Measurements from ENCODE around the gene PCCA.
A peak's percentile ranks its signal among the peaks of the same experiment; 100 is the strongest.
"Not testable (repeated sequence)": the region's sequence is repeated elsewhere in the genome, so short reads cannot be mapped to it uniquely, and the experiment has no call there.

PCCA gene

DNA sequence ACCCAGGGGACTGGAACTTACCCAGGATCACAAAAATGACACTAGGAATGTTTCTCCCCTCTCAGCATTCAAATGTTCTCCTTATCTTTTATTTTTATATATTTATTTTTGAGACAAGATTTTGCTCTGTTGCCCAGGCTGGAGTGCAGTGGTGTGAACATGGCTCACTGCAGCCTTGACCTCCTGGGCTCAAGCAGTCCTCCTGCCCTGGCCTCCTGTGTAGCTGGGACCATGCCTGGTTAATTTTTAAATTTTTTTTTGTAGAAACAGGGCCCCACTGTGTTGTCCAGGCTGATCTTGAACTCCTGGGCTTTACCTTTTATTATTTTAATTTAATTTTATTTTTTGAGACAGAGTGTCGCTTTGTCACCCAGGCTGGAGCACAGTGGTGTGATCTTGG, 108.2 kb downstream of the PCCA start:
- DNase-seq (ENCODE audit: low read depth): no peak

DNA sequence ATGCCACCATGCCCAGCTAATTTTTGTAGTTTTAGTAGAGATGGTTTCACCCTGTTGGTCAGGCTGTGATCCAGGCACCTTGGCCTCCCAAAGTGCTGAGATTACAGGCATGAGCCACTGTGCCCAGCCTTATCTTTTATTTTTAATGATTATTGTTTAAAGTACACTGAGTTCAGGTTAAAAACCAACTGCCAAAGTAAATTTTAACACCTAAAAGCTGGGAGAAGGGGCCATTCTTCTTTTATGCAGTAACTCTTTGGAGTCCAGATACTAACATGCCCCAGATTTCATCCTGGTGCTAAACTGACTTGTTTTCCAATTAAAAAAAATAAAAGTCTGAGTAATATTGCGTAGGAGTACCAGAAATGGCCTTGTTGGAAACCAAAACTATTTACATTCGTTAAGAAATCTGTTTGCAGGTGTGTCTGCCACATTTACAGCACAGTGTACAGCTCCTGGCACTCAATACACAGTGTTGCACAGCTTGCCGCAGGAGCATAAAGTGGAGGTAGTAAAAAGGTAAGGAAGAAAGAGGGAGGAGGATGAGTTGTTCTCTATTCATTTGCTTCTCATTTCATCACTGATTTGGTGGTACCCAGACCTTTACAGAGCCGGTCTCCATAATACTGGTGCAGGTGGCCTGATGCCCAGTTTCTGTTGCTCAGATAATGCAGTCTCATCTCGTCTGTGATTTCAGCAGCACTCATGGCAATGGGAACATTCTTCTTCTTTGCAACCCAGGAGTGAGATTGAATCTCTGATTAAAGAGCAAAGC, 108.9 kb downstream of the PCCA start:
- no peak for DNase-seq (ENCODE audit: low read depth)

DNA sequence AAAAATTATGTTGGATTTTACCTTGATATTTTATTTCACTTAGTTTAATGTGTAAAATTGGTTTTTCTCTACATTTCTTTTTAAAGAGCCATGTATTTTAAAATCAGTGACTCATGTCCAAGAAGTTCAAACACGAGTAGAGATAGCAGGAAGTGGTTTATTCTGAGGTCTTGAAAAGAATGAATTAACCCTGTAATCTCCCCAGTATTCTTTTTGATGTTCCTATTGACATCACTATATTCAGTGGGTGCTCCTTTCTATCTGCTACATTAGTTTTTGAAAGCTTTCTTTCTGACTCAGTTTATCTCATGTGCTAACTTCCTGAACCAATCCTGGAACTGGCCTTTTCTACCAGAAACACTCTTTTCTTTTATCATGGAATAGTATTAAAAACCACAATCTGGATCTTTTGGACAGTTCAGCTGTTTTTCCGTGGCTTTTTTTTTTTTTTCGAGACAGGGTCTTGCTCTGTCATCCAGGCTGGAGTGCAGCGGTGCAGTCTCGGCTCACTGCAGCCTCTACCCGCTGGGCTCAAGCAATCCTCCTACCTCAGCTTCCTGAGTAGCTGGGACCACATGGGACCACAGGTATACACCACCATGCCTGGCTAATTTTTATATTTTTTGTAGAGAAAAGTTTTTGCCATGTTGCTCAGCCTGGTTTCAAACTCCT, 114.9 kb downstream of the PCCA start:
- DNase-seq (ENCODE audit: low read depth): peak; percentile 17

DNA sequence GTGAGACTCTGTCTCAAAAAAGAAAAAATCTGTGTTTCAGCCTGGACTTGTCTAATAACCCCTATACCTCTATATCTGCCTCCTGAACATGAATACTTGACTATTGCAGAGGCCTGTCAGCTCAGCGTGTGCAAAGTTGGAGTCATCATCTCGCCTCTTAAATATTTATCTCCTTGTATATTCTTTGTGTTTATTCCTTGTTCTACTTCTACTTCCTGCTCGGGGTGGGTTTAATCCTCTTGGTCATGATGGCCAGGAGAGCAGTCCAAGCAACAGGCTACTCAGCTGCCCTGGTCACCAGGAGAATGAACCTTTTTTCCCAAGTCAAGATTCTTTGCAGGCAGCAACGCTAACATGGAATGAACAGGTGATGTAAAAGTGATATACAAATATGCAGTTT, 119.1 kb downstream of the PCCA start:
- DNase-seq (ENCODE audit: low read depth): no peak

DNA sequence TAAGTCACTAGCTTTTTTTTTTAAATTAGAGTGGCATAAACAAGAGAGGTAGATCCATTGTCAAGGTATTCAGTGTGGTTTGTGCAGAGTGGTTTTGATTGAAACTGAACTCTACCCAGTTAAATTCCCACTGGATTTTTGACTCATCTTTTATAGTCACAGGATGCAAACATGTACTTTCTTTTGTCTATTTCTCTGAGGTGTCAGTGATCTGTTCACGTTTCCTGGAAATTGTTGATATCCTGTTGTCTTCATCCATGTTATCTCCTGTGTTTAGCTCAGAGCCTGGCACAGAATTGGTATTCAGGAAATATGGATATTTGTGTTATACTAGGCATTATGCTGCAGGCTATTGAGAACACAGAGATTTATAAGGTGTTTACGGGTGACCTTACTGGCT, 119.7 kb downstream of the PCCA start:
- DNase-seq (ENCODE audit: low read depth): no peak

DNA sequence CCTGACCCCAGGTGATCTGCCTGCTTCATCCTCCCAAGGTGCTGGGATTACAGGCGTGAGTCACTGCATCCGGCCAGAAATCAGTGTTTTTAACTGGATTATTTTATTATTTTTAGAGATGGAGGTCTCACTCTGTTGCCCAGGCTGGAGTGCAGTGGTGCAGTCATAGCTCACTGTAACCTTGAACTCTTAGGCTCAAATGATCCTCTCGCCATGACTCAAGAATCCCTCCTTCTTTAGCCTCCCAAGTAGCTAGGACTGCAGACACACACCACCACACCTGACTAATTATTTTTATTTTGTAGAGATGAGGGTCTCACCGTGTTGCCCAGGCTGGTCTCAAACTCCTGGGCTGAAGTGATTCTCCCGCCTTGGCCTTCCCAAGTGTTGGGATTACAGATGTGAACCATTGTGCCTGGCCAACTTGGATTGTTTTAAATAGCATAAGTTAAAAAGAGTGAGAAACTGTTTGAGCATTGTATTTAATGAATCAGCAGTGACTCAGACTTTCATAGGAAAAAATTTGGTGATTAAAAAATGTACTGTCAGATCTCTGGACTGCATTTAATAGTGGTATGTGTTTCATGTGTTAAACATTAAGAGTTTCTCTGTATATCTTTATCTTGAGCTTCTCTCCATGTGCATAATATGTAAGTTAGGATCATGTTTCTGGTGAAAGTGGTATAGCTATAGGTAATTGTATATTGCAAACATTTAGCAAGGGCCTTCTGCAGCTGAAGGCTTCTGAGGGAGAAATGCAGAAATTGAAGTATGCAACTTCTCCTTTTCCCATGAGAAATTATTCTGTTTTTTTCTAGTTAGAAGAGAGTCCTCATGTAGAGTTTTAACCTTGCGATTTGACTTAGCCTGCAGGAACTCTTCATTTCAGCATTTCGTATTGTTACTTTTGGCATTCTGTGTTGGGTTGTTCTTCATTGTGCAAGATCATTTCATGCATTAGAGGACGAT, 121.2 kb downstream of the PCCA start:
- peak; percentile 29 for DNase-seq (ENCODE audit: low read depth)

DNA sequence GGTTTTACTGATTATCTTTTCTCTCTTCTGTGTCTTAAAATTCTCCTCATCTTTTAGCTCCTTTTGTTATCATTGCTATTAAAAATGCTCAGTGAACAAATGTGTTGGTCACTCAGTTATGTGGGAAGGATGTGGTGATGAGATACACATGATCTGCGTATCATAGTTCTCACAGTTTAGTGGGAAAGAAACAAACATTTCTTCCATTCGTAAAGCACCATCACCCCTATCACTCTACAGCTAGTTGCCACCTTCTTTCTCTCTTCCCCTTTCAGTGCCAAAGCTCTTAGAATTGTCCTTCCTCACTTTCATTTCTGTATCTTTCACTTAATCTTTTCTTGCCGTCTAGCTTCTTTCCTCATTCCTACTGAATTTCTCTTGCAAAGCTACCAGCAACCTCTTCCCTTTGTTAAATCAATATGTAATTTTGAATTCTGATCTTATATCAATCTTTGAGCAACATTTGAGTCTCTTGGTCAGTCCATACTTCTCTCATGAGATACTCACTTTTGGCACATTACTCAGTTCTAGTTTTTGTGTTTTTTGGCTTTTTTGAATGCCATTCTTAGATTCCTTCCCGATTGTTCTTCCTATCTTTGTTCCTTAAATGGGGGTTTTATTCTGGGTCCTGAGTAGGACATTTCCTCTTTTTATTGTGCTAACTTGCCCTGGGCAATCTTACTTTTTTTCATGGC, 122.3 kb downstream of the PCCA start:
- DNase-seq (ENCODE audit: low read depth): no peak

DNA sequence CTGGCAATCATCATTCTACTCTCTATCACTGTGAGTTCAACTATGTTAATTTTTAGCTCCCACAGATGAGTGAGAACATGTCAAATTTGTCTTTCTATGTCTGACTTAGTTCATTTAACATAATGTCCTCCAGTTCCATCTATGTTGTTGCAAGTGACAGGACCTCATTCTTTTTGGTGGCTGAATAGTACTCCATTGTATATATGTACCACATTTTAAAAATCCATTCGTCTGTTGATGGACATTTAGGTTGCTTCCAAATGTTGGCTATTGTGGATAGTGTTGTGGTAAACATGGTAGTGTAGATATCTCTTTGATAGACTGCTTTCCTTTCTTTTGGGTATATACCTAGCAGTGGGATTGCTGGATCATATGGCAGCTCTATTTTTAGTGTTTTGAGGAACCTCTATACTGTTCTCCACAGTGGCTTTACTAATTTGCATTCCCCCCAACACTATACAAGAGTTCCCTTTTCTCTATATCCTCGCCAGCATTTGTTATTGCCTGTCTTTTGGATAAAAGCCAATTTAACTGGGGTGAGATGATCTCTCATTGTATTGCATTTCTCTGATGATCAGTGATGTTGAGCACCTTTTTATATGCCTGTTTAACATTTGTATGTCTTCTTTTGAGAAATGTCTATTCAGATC, 124.1 kb downstream of the PCCA start:
- DNase-seq (ENCODE audit: low read depth): no peak

DNA sequence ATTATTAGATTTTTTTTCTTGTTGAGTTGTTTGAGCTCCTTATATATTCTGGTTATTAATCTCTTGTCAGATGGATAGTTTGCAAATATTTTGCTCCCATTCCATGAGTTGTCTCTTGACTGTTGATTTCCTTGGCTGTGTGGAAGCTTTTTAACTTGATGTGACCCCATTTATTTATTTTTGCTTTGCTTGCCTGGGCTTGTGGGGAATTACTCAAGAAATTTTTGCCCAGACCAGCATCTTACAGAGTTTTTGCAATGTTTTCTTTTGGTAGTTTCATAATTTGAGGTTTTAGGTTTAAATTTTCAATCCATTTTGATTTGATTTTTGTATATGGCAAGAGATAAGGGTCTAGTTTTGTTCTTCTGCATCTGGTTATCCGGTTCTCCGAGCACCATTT, 124.7 kb downstream of the PCCA start:
- no peak for DNase-seq (ENCODE audit: low read depth)

DNA sequence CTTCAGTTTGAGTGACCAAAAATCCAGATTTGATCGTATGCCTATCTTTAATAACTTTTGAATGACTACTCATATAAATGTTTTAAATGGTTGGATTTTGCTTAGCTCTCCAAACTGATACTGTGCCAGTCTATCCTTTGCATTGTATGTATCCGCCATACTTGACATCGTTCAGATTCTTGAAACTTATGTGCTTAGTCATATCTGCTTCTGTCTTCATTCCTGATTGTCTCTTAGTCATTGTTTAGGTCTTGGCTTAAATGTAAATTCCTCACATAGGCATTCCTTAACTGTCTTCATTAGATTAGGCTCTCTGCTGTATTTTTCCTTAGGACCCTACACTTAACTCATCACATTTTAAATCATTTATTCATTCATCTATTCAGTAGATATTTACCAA, 126.0 kb downstream of the PCCA start:
- no peak for DNase-seq (ENCODE audit: low read depth)

DNA sequence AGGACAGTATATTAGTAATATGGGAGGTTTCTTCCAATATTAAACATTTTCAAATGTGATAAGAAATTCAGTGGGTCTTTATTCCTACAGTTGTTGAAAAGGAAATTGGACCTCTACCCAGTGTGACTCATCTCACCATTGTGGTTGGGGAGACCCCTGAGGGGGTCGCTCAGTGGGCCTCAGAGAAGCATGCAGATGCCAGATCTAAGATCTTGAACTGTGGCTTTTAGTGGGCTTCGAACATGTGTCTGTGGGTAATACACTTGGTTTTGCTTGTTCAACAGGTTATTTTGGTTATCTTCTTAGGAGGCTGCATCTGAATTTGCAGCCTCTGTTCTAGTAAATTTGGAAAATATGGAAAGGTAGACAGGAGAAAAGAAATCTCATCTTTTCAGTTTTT, 132.3 kb downstream of the PCCA start:
- DNase-seq (ENCODE audit: low read depth): no peak

DNA sequence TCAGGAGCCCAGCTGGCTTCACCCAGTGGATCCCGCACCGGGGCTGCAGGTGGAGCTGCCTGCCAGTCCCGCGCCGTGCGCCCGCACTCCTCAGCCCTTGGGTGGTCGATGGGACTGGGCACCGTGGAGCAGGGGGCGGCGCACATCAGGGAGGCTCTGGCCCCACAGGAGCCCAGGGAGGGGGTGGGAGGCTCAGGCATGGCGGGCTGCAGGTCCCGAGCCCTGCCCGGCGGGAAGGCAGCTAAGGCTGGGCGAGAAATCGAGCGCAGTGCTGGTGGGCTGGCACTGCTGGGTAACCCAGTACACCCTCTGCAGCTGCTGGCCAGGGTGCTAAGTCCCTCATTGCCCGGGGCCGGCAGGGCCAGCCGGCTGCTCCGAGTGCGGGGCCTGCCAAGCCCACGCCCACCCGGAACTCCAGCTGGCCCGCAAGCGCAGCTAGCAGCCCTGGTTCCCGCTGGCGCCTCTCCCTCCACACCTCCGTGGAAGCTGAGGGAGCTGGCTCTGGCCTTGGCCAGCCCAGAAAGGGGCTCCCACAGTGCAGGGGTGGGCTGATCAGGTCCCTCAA, 135.2 kb downstream of the PCCA start:
- not testable (repeated sequence) for DNase-seq (ENCODE audit: low read depth)

DNA sequence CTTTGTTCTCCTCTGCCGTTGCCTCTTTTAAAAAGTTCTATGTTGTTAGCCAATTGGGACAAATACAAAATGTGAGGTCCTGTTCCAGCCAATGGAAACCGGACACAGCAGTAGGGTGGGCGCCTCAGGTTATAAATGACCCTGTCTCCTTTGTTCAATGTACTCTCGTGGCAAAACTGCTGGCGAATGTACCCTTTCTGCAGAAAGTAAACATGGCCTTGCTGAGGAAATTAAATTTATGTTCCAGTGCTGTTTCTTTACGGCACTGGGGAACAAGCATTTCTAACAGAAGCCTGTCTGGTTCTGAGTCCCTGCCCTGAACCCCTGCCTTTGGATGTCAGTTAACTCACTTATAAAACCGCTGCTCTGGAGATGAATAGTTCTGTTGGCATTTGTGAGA, 140.7 kb downstream of the PCCA start:
- no peak for DNase-seq (ENCODE audit: low read depth)

DNA sequence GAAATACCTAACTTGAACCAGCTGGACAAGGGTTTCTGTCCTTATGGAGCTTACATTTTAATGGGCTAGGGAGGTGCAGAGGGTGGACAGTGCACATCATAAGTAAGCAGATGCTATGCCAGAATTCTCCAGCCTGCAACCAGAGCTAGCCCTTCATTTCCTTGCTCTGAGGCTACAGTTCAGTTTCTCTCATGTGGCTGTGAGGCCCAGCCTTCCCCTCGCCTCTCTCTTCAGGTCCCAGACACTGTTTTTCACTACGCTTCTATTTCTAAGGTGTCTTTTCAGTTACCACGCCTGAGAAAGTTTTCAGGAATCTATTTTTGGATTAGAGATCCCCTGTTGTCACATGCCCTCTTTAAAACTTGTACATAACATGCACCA, 141.9 kb downstream of the PCCA start:
- no peak for DNase-seq (ENCODE audit: low read depth)

DNA sequence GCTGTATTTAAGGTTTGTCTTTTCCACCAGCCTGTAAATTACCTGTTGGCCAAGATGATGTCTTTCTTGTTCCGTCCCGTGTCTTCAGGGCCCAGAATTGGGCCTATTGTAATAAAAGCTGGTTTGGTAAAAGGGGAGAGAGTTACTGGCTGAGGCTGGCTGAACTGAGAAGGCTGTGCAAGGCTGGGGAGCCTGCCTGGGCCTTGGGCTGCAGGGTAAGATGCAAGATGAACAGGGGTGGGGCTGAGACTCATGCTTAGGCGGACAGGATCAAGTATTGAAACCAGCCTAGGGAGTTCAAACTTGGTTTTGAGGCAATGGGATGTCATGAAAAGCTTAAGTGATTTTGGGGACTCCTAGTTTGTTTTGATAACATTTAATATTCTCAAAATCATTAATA, 142.3 kb downstream of the PCCA start:
- DNase-seq (ENCODE audit: low read depth): no peak

DNA sequence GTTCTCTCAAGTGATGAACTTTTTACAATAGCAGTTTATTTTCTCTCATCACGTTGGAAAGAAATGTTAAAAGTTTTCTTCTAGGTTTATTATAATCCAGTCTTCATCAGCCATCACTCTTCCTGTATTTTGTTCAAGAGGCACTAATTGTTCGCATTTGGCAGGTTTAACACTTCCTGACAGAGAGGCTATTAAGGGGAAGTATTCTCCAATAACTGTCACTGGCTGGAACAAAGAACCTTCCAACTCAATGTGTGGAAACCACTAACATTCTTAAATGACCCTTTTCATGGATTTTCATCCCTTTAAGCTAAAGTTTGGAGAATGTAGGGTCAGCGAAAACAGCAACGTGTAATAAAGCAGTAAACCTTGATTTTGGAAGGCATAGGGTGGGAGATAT, 145.1 kb downstream of the PCCA start:
- no peak for DNase-seq (ENCODE audit: low read depth)

DNA sequence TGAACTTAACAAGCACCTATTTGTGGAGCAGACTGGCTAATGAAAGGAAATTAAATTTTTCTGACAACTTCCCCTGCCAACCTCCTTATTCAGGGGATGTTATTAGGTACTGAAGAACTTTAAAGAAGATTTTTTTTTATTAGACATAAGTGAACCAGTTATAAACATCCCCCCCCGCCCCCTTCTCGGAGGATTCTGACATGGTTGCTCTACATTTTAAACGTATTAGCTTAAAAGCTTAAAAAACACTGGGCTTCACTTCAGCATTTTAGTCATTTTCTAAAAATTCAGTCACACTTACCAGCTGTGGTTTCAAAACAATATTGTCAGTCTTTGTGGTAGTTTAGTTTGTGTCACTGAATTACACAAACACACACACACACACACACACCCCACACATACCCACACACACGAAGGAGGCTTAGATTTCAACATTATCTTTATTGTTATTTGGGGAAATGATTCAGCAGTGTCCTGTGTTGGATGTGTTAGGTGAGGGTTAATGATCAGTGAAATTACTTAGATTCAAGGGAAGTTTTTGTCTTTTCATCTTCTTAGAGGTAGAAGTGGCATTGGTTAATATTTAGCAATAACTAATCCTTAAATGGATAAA, 145.7 kb downstream of the PCCA start:
- DNase-seq (ENCODE audit: low read depth): no peak

DNA sequence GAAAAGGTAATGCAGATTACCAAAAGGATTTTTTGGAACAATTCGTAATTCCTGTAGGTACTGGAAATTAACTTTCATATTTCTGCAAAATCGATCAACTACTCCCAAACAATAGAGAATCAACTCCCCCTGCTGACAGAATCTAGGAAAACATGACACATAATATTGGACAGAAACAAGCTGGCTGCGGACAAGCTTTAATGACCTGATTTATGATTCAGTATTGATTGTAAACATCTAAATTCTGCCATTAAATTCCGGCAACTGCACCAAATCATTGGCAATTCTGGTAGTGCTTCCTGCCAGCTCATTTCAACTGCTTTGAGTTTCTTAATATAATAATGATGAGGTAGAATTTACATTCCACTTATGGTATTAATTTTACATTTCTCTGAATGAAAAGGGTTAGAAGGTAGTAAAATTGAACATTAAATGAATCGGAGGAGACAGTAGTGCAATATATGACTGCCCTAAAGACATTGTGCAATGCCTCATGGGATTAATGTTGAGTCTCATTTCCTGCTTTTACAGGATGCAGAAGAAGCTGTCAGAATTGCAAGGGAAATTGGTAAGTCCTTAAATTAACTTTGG, 146.5 kb downstream of the PCCA start:
- DNase-seq (ENCODE audit: low read depth): no peak

DNA sequence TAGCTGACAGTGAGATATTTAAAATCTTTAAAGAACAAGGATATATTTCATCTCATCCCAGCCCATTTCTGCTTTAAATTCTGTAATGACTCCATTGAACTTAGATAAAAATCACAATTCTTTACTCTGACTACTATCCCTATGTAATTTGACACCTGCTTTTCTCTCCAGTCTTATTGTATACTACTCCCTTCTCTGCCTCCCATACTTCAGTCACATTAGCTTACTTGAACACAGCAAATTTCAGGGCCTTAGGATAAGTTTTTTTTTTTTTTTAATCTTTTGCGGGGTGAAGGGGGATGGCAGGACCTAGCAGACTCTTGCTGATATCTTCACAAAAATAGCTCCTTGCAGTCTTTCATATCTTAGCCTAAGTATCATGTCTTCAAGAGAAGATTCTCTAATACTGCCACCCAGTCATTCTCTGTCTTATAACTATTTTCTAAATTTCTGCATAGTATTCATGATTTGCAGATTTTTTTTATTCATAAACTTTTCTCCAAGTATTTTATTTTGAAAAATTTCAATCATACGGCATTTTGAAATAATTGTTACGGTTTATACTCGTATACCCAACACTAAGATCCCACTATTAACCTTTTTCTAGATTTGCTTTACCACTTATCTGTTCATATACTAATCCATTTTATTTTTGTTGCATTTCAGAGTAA, 151.4 kb downstream of the PCCA start:
- no peak for DNase-seq (ENCODE audit: low read depth)

DNA sequence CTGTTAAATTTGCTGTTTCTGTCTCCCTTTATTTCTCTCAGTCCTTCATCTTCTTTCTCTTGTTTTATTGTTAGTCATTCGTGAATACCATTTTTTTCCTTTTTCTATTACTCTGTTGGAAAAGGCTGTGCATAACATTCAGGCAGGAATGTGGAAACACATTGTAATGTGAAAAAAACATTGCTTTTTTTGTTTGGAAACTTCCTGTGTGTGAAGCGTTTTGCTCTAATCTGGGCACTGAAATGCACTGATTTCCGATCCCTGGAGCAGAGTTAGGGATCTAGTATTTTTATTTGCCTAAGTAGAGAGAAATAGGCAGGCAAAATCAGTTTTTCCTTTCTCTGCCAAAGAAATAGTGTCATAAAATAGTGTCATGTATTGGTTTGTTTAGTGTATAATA, 155.5 kb downstream of the PCCA start:
- DNase-seq (ENCODE audit: low read depth): no peak
